Rectal smooth muscle tissue (tissue), 1 donor: ENCODE data around the gene SNRPF.
A peak's percentile ranks its signal among the peaks of the same experiment; 100 is the strongest.
"Not testable (repeated sequence)": the region's sequence is repeated elsewhere in the genome, so short reads cannot be mapped to it uniquely, and the experiment has no call there.

Experiments
- H3K27ac ChIP-seq: one replicate; pipeline ENCODE4 v1.7.0; 2013; ENCODE audit warnings: low read depth, low read length, inconsistent platforms
- H3K27me3 ChIP-seq: one replicate; pipeline ENCODE4 v1.7.0; 2013; ENCODE audit warnings: low read length; ENCODE audit not compliant: control insufficient read depth, insufficient read depth
- H3K36me3 ChIP-seq: one replicate; pipeline ENCODE4 v1.7.0; 2013; ENCODE audit warnings: low read length; ENCODE audit not compliant: control insufficient read depth, insufficient read depth
- H3K4me1 ChIP-seq: one replicate; pipeline ENCODE4 v1.7.0; 2013; ENCODE audit warnings: low read length; ENCODE audit not compliant: control insufficient read depth, insufficient read depth
- H3K4me3 ChIP-seq: one replicate; pipeline ENCODE4 v1.7.0; 2013; ENCODE audit warnings: low read length
- H3K9ac ChIP-seq: one replicate; pipeline ENCODE4 v1.7.0; 2013; ENCODE audit warnings: low read length

Gene SNRPF

DNA sequence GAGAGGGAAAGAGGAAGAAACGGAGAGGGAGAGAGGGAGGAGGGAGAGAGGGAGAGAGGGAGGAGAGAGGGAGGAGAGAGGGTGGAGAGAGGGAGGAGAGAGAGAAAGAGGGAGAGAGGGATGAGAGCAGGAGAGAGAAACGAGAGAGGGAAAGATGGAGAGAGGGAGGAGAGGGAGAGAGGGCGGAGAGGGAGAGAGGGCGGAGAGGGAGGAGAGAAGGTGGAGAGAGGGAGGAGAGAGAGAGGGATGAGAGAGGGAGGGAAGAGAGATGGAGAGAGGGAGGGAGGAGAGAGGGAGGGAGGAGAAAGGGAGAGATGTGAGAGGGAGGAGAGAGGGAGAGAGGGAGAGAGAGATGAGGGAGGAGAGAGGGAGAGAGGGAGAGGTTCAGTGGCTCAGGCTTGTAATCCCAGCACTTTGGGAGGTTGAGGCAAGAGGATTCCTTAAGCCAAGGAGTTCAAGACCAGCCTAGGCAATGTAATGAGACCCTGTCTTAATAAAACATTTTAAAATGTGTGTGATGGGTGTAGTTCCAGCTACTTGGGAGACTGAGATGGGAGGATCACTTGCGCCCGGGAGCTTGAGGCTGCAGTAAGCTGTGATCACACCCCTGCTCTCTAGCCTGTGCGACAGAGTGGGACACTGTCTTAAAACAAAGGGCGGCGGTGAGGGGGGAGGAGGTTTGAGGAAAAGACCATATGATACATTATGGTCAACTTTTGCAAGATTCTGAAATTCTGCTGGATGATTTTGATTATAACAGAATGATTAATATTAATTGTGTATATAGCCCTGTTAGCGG lies 21.3 kb upstream of the SNRPF start:
- no peak overlapping the region for H3K4me3 ChIP-seq
- H3K27me3 ChIP-seq = no peaks in the 10 kb centered on the region
- no peak overlapping the region for H3K9ac ChIP-seq
- H3K36me3 ChIP-seq = no peaks in the 10 kb centered on the region
- H3K4me1 ChIP-seq = no peaks in the 10 kb centered on the region
- H3K27ac ChIP-seq = no peak overlapping the region

DNA sequence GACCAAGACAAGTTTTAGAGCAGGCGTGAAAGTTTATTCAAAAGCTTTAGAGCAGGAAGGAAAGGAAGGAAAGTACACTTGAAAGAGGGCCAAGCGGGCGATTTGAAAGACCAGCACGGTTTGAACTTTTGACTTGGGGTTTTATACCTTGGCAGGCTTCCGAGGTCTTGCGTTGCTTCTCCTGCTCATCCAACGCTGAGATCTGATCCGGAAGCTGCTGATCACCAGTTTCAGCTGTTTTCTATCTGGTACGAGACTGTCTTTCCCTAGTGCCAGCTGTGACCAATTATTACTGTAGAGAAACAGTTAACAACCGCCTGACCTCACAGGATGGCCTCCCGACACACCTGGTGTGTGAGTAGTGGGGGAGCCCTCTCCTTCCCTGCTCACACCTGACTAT lies 20.6 kb upstream of the SNRPF start:
- no peaks in the 10 kb centered on the region for H3K4me1 ChIP-seq
- no peaks in the 10 kb centered on the region for H3K27me3 ChIP-seq
- no peak overlapping the region for H3K9ac ChIP-seq
- H3K4me3 ChIP-seq = no peak overlapping the region
- H3K27ac ChIP-seq = no peak overlapping the region
- H3K36me3 ChIP-seq = no peaks in the 10 kb centered on the region

DNA sequence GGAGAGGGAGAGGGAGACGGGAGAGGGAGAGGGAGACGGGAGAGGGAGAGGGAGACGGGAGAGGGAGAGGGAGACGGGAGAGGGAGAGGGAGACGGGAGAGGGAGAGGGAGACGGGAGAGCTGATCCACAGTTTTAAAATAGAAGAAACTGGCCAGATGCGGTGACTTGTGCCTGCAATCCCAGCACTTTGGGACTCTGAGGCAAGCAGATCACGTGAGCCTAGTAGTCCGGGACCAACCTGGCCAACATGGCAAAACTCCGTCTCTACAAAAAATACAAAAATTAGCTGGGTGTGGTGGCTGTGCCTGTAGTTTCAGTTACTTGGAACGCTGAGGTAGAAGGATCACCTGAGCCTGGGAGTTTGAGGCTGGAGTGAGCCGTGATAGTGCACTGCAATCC lies 16.3 kb upstream of the SNRPF start:
- not testable (repeated sequence) for H3K4me1 ChIP-seq, H3K27ac ChIP-seq, H3K27me3 ChIP-seq, H3K36me3 ChIP-seq, H3K9ac ChIP-seq
- peak overlapping the region; percentile 13 for H3K4me3 ChIP-seq

DNA sequence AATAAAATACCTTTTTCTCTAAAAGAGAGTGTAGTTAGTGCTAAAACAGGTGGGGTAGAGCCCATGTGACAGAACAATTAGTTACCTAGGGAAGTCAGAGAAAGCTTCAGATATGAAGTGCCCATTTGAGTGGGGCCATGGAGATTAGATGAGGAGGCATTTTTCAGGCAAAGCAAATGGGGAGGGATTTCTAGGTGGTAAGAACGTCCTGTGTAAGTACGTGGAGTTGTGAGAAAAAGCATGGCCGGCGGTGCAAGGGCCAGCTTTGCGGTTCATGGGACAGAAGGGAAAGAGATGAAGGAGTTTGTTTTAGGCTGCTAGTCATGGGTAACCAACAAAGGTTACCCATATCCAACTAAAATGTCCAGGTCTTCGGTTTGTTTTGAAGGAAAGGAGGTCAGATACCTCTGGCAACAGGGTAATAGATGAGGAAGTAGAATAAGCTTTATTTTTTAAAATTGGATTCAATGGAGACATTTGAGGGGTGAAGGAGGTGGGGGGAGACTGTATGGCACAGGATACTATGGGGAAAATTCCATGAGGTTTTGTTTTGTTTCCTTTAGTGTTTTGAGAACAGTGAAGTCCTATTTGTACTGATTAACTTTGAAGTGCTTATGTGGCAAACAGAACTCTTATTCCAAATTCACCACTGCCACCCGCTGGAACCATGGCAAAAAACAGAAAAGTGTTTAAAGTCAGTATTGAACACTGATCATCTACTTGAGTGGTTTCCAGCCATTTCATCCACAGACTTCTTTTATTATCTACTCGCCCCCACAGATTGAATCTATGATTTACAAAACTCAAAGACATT lies 10.0 kb upstream of the SNRPF start:
- Histone ChIP-seq H3K27ac (no peak overlapping the region), H3K4me3 (no peak overlapping the region), H3K36me3 (no peaks in the 10 kb centered on the region), H3K4me1 (no peaks in the 10 kb centered on the region), H3K9ac (no peak overlapping the region), H3K27me3 (no peaks in the 10 kb centered on the region)

DNA sequence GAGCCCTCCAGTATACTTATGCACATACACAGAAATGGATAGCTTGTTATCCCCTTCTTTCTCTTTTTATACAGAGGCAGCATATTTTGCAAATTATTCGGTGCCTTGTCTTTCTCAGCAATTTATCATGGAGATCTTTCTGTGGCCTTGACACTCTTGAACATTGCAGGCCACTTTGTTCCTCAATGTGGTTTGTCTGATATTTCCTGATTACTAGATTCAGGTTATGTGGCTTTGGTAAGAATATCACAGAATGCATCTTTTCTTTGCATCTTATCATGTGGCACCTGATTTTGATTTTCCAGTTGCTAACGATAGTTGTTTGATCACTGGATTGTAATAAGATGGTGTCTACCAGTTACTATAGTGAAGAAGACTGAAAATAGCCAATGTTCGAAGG lies 7.1 kb upstream of the SNRPF start:
- H3K27me3 ChIP-seq = no peaks in the 10 kb centered on the region
- no peak overlapping the region for H3K9ac ChIP-seq

DNA sequence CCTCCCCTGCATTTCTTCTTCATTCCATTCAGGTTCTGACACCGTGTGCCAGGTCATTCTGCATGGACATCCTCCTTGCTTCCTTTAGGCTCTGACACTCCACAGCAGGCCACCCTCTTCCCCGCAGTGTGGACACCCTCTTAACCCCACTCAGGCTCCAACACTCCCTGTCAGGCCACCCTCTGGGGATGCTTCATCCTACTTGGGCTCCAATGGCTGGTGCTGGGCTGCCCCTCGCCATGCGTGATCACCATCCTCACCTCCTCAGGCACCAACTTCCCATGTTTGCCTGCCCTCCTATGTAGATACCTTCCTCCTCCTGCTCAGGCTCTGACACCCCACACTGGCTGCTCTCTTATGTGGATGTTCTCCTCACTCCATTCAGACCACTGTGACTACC lies 6.6 kb upstream of the SNRPF start:
- no peak overlapping the region for H3K4me3 ChIP-seq

More for the DNA sequence above, 7.1 kb upstream of the SNRPF start:
- H3K27ac ChIP-seq = no peak overlapping the region
- no peak overlapping the region for H3K4me3 ChIP-seq
- no peaks in the 10 kb centered on the region for H3K36me3 ChIP-seq
- no peaks in the 10 kb centered on the region for H3K4me1 ChIP-seq

DNA sequence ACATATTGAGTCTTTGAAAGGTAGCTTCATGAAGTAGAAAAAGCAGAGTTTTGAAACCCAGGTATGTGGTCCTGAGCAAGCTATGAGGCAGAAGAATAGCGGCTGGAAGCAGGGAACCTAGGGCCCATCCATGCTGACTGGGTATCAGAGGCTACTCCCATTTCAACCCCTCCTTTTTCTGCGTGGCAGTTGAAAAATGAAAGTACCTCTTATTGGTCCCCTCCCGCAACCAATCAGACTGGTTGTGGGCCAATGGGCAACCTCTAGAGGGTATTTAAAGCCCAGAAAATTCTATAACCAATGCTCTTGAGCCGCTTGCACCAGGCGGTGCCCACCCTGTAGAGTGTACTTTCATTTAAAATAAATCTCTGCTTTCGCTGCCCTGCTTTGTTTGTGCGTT lies 1.6 kb upstream of the SNRPF start:
- Histone ChIP-seq H3K27ac (no peak overlapping the region), H3K36me3 (peaks cover 1% of the 10 kb centered on the region), H3K27me3 (no peaks in the 10 kb centered on the region), H3K4me1 (peaks cover 10% of the 10 kb centered on the region), H3K4me3 (no peak overlapping the region), H3K9ac (no peak overlapping the region)

More for the DNA sequence above, 6.6 kb upstream of the SNRPF start:
- Histone ChIP-seq H3K36me3 (no peaks in the 10 kb centered on the region), H3K4me1 (no peaks in the 10 kb centered on the region), H3K27me3 (no peaks in the 10 kb centered on the region), H3K27ac (no peak overlapping the region), H3K9ac (no peak overlapping the region)

DNA sequence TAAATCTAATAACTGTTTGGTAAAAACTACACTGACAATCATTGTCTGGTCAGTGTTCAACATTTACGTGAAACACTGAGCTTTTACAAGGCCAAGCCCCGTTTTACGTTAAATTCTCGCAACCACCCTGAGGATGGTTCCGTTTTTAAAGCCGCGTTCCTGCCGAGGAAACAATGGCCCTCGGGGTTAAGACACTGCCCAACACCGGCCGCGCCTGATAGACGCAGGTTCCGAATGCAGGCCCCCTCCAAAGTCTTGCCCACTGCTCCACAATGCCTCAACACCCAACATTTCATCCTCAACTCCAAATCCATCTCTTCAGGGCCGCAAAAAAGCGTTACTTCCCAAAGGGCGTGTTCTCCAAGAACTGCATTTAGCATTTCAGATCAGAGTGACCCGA lies 953 bp upstream of the SNRPF start:
- no peak overlapping the region for H3K9ac ChIP-seq
- no peaks in the 10 kb centered on the region for H3K27me3 ChIP-seq
- H3K36me3 ChIP-seq = peaks cover 5% of the 10 kb centered on the region
- no peak overlapping the region for H3K27ac ChIP-seq
- H3K4me3 ChIP-seq = peak overlapping the region; percentile 90
- peaks cover 10% of the 10 kb centered on the region for H3K4me1 ChIP-seq

DNA sequence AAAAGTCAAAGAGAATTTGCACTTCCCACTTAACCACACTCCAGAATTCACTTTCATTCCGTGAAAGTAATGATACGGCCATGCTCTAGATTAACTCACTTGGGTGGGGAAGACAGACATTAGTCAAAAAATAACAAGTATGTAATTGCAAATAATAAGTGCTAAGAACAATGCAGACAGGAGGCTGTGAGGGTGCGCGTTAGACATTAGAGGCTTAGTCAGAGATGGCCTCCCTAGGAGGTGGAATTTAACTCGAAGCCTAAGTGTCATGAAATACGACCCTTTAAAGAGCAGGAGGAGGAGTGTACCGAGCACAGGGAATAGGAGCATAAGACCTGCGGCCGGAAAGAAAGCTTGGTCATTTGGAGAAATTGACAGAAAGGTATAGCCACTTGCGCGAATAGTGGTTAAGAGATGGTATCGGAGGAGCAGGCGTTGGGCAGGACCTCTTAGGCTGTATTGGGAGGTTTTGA lies 628 bp downstream of the SNRPF start:
- Histone ChIP-seq H3K27me3 (no peaks in the 10 kb centered on the region), H3K27ac (peak overlapping the region; percentile 68), H3K4me3 (peak overlapping the region; percentile 90), H3K9ac (peak overlapping the region; percentile 39), H3K36me3 (peaks cover 5% of the 10 kb centered on the region), H3K4me1 (peaks cover 10% of the 10 kb centered on the region)

DNA sequence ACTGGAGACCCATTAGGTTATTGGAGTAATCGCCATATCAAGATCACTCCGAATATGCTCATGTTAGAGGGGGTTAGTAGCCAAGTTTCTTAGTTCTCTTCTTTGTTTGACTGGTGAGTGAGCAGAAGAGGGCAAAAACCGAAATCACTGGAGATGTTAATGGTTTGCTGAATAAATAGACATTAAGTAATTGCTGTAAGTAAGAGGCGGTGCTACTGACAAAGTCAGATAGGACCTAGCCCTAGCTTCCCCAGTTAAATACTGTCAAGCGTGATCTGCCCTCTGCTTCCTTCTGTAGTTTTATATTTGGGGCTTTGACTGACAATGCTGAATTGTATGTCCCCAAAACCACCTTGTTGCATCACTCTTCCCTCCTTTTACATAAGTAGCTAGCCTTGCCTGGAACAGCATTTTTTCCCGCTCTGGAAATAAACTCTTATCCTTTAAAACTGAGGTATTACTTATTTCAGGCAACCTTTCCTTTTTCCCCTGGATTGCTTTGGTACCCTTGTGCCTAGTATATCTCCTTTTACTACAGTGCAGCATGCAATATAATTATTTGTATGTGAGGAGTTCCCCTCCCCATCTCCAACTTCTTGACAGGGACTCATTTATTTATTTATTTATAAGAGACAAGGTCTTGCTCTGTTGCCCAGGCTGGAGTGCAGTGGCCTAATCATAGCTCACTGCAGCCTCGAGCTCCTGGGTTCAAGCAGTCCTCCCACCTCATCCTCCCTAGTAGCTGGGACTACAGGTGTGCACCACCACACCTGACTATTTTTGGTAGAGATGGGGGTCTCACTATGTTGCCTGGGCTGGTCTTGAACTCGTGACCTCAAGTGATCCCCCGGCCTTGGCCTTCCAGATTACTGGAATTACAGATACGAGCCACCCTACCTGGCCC lies 1.4 kb downstream of the SNRPF start:
- H3K4me1 ChIP-seq = peaks cover 10% of the 10 kb centered on the region
- peak overlapping the region; percentile 90 for H3K4me3 ChIP-seq
- H3K27ac ChIP-seq = no peak overlapping the region
- peaks cover 5% of the 10 kb centered on the region for H3K36me3 ChIP-seq
- H3K9ac ChIP-seq = no peak overlapping the region
- no peaks in the 10 kb centered on the region for H3K27me3 ChIP-seq

DNA sequence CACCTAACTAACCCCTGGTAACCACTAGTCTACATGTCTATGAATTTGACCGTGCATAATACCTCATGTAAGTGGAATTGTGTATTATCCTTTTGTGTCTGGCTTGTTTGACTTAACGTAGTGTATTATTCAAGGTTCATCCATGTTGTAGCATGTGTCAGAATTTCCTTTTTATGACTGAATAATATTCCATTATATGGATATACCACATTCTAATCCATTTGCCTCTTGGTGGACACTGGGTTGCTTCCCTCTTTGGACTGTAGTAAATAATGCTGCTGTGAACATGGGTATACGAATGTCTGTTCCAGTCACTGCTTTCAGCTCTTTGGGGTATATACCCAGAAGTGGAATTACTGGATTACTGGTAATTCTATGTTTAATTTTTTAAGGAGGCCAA lies 3.3 kb downstream of the SNRPF start:
- Histone ChIP-seq H3K4me3 (no peak overlapping the region), H3K36me3 (peaks cover 5% of the 10 kb centered on the region), H3K9ac (no peak overlapping the region), H3K27me3 (no peaks in the 10 kb centered on the region), H3K4me1 (peaks cover 10% of the 10 kb centered on the region), H3K27ac (no peak overlapping the region)

DNA sequence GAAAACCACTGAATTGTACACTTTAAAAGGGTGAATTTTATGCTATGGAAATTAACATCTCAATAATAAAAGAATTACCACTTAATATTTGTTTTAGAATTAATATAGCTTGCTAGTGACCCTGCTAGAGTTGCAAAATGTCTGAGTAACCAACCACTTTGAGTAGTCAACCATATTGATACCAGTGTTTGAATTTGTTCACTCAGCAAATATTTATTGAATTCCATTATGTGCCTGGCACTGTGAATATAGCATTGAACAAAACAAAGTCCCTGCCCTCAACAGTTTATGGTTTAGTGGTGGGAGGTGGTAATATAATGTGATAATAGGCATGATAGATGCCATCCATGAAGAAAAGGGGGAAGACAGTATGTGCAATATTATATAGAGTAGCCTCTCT lies 4.6 kb downstream of the SNRPF start:
- Histone ChIP-seq H3K27ac (no peak overlapping the region), H3K27me3 (no peaks in the 10 kb centered on the region), H3K9ac (no peak overlapping the region), H3K4me1 (peaks cover 10% of the 10 kb centered on the region), H3K4me3 (no peak overlapping the region), H3K36me3 (peaks cover 5% of the 10 kb centered on the region)
